ENCODE results near the gene SLC35G3.
"Not testable (repeated sequence)": the region's sequence is repeated elsewhere in the genome, so short reads cannot be mapped to it uniquely, and the experiment has no call there.

Gene SLC35G3

GRCh38 chr17:35163886-35164285, 30.3 kb downstream of the SLC35G3 start:
- DNase-seq (ENCODE audit: low read depth): no peak

GRCh38 chr17:35162755-35163154, 31.4 kb downstream of the SLC35G3 start:
- no peak for DNase-seq (ENCODE audit: low read depth)

GRCh38 chr17:35161281-35161761, 32.9 kb downstream of the SLC35G3 start:
- no peak for DNase-seq (ENCODE audit: low read depth)

- no peak for DNase-seq (ENCODE audit: low read depth)
Measured at GRCh38 chr17:35160354-35161201, 33.6 kb downstream of the SLC35G3 start.

GRCh38 chr17:35159940-35160339, 34.3 kb downstream of the SLC35G3 start:
- DNase-seq (ENCODE audit: low read depth): no peak

- DNase-seq (ENCODE audit: low read depth): no peak
Measured at GRCh38 chr17:35155246-35155645, 38.9 kb downstream of the SLC35G3 start.

GRCh38 chr17:35154196-35155165, 39.7 kb downstream of the SLC35G3 start:
- no peak for DNase-seq (ENCODE audit: low read depth)

- DNase-seq (ENCODE audit: low read depth): no peak
Measured at GRCh38 chr17:35152421-35153140, 41.6 kb downstream of the SLC35G3 start.

GRCh38 chr17:35151080-35151479, 43.1 kb downstream of the SLC35G3 start:
- DNase-seq (ENCODE audit: low read depth): not testable (repeated sequence)

GRCh38 chr17:35149941-35150340, 44.3 kb downstream of the SLC35G3 start:
- DNase-seq (ENCODE audit: low read depth): no peak

- DNase-seq (ENCODE audit: low read depth): no peak
Measured at GRCh38 chr17:35148144-35148543, 46.0 kb downstream of the SLC35G3 start.

GRCh38 chr17:35147375-35147905, 46.8 kb downstream of the SLC35G3 start, which contains the start of gene UNC45B:
Gene UNC45B (plus strand): TSS chr17:35147817. CDS start chr17:35148264, 447 bp downstream.
- DNase-seq (ENCODE audit: low read depth): no peak

GRCh38 chr17:35146214-35146833, 47.9 kb downstream of the SLC35G3 start:
- DNase-seq (ENCODE audit: low read depth): no peak

- no peak for DNase-seq (ENCODE audit: low read depth)
Measured at GRCh38 chr17:35144840-35145239, 49.4 kb downstream of the SLC35G3 start.

All from HS-27A (cell line).